Activated T-cell treated with anti-CD3 and anti-CD28 coated beads, Interleukin-2, amount 50 U/mL, for 4 hours (primary cell): ENCODE measurements around the gene DKK2. TPM values are rescaled to one million over a fixed set of nuclear protein-coding genes. Genes with fewer than 3 reads are reported as not detected.

Experiments used
- ATAC-seq, 2 donors: fragments of 200-7000 bp; cut with Tn5 transposase; one replicate each; pipeline ENCODE4 v1.10.0; 2021
- DNase-seq: peaks from one replicate; pipeline ENCODE4 v3.0.0-alpha.2; 2020
- H3K27me3 Mint-ChIP-seq: one replicate; pipeline ENCODE4 v1.8.0; 2021; ENCODE audit warnings: low read depth, mixed read lengths
- H3K36me3 Mint-ChIP-seq: one replicate; pipeline ENCODE4 v1.8.0; 2022; ENCODE audit warnings: mixed read lengths; ENCODE audit not compliant: insufficient read depth
- H3K4me1 Mint-ChIP-seq: one replicate; pipeline ENCODE4 v1.8.0; 2021; ENCODE audit warnings: low read depth, mixed read lengths
- H3K4me3 Mint-ChIP-seq: one replicate; pipeline ENCODE4 v1.8.0; 2021; ENCODE audit warnings: mild to moderate bottlenecking, moderate library complexity, mixed read lengths
- H3K9me3 Mint-ChIP-seq: one replicate; pipeline ENCODE4 v1.8.0; 2021; ENCODE audit warnings: mixed read lengths
- total RNA-seq, 3 donors: library from RNA; stranded (reverse); gene quantifications; one replicate each; pipeline ENCODE4 v1.2.1, GENCODE V29; 2021

The DKK2 gene
- total RNA-seq, 3 donors from 2014 or later = not detected

DNA sequence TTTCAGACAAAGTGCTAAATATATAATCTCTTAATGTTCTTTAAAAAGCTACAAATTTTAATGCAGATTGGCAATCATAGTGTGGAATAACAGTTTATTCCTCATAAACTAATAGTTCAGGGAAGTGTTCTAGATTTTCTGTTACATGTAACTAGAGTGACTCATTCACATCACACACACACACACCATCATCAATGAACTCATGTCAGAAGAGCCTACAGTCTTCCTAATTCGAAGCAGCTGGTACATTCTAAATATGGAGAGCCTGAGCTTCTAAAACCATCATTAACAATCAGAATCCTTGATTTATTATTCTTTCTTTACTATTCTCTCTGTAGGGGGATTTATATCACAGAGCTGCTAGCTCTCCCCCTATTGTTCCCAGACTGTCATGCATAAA, 49.6 kb downstream of the DKK2 start:
- H3K27me3 Mint-ChIP-seq = no peaks in the 10 kb centered on the region
- no peak overlapping the region for H3K4me3 Mint-ChIP-seq
- ATAC-seq (no peak), DNase-seq (no peak)
- H3K9me3 Mint-ChIP-seq = no peaks in the 10 kb centered on the region
- H3K36me3 Mint-ChIP-seq = no peaks in the 10 kb centered on the region
- H3K4me1 Mint-ChIP-seq = no peaks in the 10 kb centered on the region

DNA sequence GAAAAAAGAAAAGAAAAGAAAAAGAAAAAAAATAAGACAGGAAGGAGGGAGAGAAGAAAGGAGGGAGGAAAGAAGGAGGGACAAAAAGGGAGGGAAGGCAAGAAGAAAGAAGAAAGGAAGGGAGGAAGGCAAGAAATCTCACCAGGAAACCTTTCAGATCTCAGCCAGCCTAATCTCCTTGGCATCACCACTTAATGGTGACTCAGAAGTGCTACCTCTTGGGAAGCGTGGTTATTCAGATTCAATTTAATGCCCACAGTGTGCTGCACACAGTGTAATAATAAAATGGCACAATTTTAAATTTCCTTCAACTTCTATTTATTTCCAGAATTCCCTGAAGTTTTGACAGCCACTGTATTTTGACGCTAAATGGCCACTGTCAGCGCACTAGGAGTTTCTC, 50.3 kb downstream of the DKK2 start:
- H3K9me3 Mint-ChIP-seq = no peaks in the 10 kb centered on the region
- ATAC-seq (no peak), DNase-seq (no peak)
- no peaks in the 10 kb centered on the region for H3K4me1 Mint-ChIP-seq
- H3K36me3 Mint-ChIP-seq = no peaks in the 10 kb centered on the region
- no peak overlapping the region for H3K4me3 Mint-ChIP-seq
- peaks cover 2% of the 10 kb centered on the region for H3K27me3 Mint-ChIP-seq

DNA sequence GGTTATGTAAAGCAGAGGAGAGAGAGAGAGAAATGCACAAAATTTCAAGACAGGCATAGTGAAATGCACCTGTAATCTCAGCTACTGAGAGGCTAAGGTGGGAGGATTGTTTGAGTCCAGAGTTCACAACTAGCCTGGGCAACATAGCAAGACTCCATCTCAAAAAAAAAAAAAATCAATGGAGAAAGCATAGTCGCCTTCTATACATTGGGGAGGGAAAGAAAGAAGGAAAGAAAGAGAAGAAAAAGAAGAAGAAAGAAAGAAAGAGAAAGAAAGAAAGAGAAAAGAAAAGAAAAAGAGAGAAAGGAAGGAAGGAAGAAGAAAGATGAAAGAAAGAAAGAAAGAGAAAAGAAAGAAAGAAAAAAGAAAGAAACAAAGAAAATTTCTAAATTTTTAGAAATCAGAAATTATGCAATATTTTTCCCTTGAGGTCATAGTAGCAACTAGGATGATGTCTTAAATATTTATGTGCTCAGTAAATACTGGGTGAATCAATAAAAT, 53.4 kb downstream of the DKK2 start:
- DNase-seq (no peak), ATAC-seq (no peak)
- Mint-ChIP-seq H3K4me1 (no peaks in the 10 kb centered on the region), H3K36me3 (no peaks in the 10 kb centered on the region), H3K9me3 (no peaks in the 10 kb centered on the region), H3K27me3 (peaks cover 2% of the 10 kb centered on the region), H3K4me3 (no peak overlapping the region)

DNA sequence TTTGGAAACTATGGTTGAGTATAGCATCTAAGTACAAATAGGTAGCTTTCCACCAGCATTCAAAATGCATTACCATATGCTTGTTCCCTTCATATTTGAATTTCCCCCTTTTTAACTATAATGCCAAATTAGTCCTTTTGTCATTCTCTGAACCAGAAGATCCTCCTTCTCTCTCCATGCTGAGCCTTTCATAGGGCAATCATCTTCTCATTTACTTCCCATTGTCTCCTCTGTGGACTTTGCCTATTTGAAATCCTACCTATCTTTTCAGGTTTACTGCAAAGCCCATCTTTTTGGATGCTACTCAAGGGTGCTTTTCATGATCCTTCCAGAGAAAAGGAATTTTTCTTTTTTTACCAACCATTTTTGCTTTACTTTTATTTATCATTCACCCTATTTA, 54.7 kb downstream of the DKK2 start:
- ATAC-seq = no peak
- no peak for DNase-seq
- Mint-ChIP-seq H3K27me3 (peaks cover 2% of the 10 kb centered on the region), H3K4me3 (no peak overlapping the region), H3K4me1 (no peaks in the 10 kb centered on the region), H3K36me3 (no peaks in the 10 kb centered on the region), H3K9me3 (peaks cover 4% of the 10 kb centered on the region)

DNA sequence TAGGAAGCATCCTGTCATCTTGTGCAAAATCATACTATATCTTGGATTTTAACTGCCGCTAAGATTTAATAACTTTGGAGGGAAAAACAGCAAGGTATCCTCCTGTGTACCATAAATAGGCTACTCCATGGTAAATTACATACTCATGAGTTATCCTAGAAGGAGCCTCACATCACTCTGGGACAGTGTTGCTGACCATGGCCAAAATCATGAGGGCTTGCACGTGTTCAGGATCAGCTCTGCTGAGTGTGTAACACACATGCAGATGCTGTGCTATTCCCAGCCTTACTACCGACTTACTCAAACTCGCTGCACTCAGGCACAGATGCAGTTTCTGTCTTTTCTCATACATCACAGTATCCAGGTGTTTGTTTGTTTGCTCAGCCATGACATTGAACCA, 56.6 kb downstream of the DKK2 start:
- no peaks in the 10 kb centered on the region for H3K4me1 Mint-ChIP-seq

DNA sequence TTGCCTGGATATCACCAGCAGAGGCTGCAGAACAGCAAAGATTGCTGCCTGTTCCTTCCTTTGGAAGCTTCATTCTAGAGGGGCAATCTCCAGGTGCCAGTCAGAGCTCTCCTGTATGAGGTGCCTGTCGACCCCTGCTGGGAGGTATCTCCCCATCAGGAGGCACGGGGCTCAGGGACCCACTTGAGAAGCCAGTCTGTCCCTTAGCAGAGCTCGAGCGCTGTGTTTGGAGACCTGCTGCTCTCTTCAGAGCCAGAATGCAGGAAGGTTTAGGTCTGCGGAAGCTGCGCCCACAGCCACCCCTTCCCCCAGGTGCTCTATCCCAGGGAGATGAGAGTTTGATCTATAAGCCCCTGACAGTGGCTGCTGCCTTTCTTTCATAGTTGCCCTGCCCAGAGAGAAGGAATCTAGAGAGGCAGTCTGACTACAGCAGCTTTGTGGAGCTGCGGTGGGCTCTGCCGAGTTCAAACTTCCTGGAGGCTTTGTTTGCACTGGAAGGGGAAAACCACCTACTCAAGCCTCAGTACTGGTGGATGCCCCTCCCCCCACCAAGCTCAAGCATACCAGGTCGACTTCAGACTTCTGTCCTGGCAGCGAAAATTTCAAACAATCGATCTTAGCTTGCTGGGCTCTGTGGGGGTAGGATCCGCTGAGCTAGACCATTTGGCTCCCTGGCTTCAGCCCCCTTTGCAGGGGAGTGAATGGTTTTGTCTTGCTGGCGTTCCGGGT, 57.9 kb downstream of the DKK2 start:
- peaks cover 10% of the 10 kb centered on the region for H3K9me3 Mint-ChIP-seq
- no peak overlapping the region for H3K4me3 Mint-ChIP-seq
- DNase-seq = no peak
- no peaks in the 10 kb centered on the region for H3K4me1 Mint-ChIP-seq
- no peak for ATAC-seq
- no peaks in the 10 kb centered on the region for H3K36me3 Mint-ChIP-seq
- peaks cover 2% of the 10 kb centered on the region for H3K27me3 Mint-ChIP-seq

More for the DNA sequence above, 56.6 kb downstream of the DKK2 start:
- Mint-ChIP-seq H3K9me3 (peaks cover 5% of the 10 kb centered on the region), H3K36me3 (no peaks in the 10 kb centered on the region), H3K27me3 (peaks cover 2% of the 10 kb centered on the region), H3K4me3 (no peak overlapping the region)
- no peak for ATAC-seq
- DNase-seq = no peak

DNA sequence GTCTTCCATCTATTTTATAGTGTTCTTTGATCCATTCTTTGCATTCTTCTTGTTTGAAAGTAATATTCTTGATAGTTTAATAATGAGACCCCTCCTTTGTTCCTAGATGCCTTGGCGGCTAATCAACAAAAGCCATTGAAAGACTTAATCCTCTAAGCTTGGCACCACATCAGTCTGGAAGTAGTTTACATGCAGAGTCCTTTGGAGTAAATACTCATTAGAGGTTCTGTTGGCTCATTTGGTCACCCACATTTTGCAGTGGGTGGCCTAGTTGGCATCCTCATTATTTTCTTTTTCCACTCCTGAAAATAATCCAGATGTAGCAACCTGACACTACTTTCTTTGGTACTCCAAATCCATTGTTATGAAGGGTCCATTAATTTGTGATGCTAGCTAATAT, 64.5 kb downstream of the DKK2 start:
- ATAC-seq = no peak
- H3K36me3 Mint-ChIP-seq = no peaks in the 10 kb centered on the region
- H3K9me3 Mint-ChIP-seq = peaks cover 6% of the 10 kb centered on the region
- no peaks in the 10 kb centered on the region for H3K4me1 Mint-ChIP-seq
- no peaks in the 10 kb centered on the region for H3K27me3 Mint-ChIP-seq
- no peak overlapping the region for H3K4me3 Mint-ChIP-seq
- DNase-seq = no peak

DNA sequence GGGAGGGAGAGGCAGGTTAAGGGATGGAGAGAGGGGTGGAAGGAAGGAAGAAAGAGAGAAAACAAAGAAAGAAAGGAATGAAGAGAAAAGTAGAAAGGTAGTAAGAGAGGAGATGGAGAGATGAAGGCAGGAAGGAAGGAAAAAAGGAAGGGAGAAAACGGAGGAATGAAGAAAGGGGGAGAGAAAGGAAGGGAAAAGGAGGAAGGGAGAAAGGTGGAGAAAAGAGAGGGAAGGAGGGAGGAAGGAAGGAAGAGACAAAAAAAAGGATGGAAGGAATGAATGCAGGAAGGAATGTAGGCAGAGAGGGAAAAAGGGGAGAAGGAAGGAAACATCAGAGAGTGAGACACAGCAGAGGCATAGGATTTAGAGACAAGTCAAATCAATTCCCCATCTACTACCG, 68.2 kb downstream of the DKK2 start:
- no peaks in the 10 kb centered on the region for H3K27me3 Mint-ChIP-seq
- DNase-seq (no peak), ATAC-seq (no peak)
- no peaks in the 10 kb centered on the region for H3K9me3 Mint-ChIP-seq
- H3K4me1 Mint-ChIP-seq = no peaks in the 10 kb centered on the region
- no peaks in the 10 kb centered on the region for H3K36me3 Mint-ChIP-seq
- no peak overlapping the region for H3K4me3 Mint-ChIP-seq

DNA sequence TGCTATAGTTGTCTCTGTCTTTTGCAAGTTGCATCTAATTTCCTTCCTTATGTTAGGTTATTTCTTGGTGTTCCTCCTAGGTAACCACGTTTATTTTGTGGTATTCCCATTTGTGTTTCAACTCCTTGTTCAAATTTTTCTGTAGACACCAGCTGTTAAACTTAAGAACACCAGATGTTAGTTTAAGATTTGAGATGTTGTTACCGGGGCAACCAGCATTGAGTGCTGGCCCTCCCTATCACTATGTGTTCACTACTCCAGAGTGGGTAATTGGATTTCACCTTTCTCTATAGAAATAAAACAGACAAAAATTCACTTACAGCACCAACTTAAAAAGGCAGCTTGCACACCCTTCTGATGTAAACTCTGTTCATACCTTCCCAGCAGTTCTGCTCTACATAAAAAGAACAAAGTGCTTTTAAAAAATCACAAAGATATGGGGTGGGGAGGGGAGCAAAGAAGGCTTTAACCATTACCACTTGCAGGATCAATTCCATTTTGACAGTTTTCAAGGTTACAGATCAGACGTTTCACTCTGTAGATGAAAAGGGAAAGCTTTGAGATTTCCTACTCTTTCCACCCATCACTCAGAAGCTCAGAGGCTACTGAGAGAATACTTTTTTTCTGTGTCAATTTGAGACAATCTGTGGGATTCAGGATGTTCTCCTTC, 82.9 kb downstream of the DKK2 start:
- no peak overlapping the region for H3K4me3 Mint-ChIP-seq
- no peaks in the 10 kb centered on the region for H3K36me3 Mint-ChIP-seq
- H3K9me3 Mint-ChIP-seq = peaks cover 7% of the 10 kb centered on the region
- DNase-seq (no peak), ATAC-seq (no peak)
- no peaks in the 10 kb centered on the region for H3K27me3 Mint-ChIP-seq
- H3K4me1 Mint-ChIP-seq = no peaks in the 10 kb centered on the region

DNA sequence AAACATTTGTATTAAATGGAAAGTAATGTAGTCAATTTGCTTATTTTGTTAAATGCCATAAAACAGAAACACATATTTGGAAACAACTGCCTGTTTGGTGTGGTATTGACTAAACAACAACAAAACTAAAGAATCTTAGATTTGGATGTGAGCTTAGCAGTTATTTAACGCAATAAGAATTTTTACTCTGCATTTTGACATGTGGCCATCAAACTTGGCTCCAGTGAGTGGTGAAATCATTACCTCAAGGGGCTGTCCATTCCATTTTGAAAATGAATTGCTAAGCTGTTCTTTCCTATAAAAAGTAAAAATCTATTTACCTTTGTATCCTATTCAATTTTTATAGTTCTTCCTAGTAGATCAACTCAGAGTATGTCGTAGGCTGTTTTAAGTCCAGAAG, 84.2 kb downstream of the DKK2 start:
- peaks cover 7% of the 10 kb centered on the region for H3K9me3 Mint-ChIP-seq
- no peaks in the 10 kb centered on the region for H3K36me3 Mint-ChIP-seq
- no peak for DNase-seq
- no peaks in the 10 kb centered on the region for H3K4me1 Mint-ChIP-seq
- H3K4me3 Mint-ChIP-seq = no peak overlapping the region
- no peak for ATAC-seq
- H3K27me3 Mint-ChIP-seq = no peaks in the 10 kb centered on the region

DNA sequence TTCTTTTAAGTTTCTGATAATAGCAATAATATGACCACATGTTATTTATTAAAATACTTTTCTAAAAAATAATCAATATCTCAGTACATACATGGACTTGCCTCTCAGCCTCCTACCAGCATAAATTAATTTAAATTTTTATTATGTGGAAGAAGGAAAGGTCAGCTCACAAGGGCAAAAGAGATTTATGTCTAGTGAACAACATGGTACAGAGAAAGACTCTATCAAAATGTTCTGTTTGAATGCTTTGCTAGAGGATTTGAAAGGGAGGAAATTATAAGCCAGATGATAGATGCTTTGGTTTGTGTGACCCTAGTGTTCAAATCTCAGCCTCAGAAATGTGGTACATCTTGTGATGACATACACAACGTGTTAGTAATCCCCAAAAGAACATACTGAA, 94.3 kb downstream of the DKK2 start:
- Mint-ChIP-seq H3K9me3 (no peaks in the 10 kb centered on the region), H3K36me3 (no peaks in the 10 kb centered on the region)

DNA sequence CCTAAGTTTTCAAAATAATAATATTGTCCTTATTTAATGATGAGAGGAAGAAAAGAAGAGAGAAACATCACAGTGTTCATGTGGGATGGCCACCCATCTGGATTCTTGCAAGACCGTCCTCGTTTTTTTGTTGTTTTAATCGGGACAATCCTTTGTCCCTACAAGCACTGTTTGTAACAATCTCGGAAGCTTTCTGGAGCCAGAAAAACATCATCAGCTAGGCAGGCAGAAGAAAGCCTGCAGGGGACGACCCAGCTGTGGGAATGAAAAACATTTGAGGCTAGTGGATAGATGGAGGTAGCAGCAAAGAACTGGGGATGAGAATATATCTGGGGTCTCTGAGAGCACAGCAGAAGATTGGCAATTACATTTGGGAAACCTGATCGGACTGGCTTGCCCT, 105.6 kb downstream of the DKK2 start:
- no peaks in the 10 kb centered on the region for H3K4me1 Mint-ChIP-seq
- no peaks in the 10 kb centered on the region for H3K27me3 Mint-ChIP-seq
- no peak overlapping the region for H3K4me3 Mint-ChIP-seq
- ATAC-seq (no peak), DNase-seq (no peak)
- no peaks in the 10 kb centered on the region for H3K36me3 Mint-ChIP-seq
- H3K9me3 Mint-ChIP-seq = no peaks in the 10 kb centered on the region

More for the DNA sequence above, 94.3 kb downstream of the DKK2 start:
- Mint-ChIP-seq H3K4me3 (no peak overlapping the region), H3K27me3 (no peaks in the 10 kb centered on the region), H3K4me1 (no peaks in the 10 kb centered on the region)
- DNase-seq (no peak), ATAC-seq (no peak)

DNA sequence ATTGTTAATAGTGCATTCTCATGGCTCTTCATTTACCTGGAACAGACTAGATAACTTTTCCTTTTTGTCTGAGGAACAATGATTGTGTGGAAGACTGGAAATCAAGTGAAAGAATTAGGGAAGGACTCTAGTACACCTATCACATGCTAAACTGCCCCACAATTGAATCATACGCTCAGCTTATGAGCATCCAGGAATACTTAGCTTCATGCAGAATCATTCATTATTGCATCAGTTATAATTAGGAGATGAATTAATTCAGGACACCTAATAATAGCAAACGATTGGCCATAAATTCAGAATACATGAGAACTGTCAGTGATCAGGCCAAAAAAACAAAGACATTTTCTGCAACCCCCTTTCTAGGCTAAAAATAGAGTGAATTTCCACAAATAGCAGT, 106.9 kb downstream of the DKK2 start:
- DNase-seq (no peak), ATAC-seq (no peak)
- Mint-ChIP-seq H3K4me3 (no peak overlapping the region), H3K27me3 (no peaks in the 10 kb centered on the region), H3K9me3 (no peaks in the 10 kb centered on the region), H3K36me3 (no peaks in the 10 kb centered on the region), H3K4me1 (no peaks in the 10 kb centered on the region)

DNA sequence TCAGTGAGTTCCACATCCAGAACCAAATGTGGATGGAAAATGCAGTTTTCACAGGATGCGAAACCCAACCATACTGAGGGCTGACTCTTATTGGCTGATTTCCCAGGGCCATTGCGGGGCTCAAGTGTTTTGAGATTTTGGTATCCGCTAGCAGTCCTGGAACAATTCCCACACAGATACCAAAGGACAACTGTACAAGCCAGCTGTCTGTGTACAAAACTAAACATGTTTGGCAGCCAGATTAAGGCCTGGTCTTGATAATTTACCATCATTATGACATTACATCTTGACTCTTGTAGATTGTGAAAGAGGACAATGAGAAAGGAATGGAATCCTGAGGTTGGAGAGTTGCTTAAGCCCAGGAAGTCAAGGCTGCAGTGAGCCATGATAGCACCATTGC, 121.9 kb downstream of the DKK2 start:
- DNase-seq = no peak
- no peaks in the 10 kb centered on the region for H3K36me3 Mint-ChIP-seq
- H3K4me3 Mint-ChIP-seq = no peak overlapping the region
- no peaks in the 10 kb centered on the region for H3K4me1 Mint-ChIP-seq
- no peaks in the 10 kb centered on the region for H3K27me3 Mint-ChIP-seq
- no peak for ATAC-seq
- no peaks in the 10 kb centered on the region for H3K9me3 Mint-ChIP-seq

DNA sequence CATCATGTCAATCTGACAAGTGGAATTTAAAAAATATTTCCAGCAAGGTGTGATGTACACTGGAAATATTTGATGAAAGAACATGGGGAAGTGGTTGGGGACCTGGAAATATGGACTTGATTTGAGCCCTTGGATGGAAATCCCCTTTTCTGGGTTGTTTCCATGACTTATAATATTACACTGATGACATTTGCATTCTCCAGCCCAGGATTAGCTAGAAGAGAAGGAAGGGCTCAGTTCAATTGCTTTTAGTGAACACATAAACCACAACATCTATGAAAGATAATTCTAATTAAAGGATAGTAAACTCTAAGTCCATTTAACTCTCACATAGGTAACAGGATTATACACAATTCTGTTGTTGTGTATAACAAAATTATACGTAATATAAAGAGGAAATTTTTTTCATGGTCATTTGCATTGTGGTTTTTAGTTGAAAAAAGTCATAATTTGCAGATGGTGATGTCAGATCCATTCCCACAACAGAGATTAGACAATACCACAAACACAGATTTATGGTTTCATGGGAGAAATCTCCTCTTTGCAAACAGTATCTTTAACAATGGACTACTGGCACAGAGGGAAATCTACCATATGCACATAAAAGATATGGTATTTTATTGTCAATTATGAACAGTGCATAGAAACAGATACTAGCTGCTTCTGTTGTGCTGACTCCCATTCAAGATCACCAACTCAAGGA, 126.5 kb downstream of the DKK2 start:
- no peak for ATAC-seq
- Mint-ChIP-seq H3K27me3 (no peaks in the 10 kb centered on the region), H3K9me3 (peaks cover 3% of the 10 kb centered on the region), H3K36me3 (no peaks in the 10 kb centered on the region), H3K4me3 (no peak overlapping the region), H3K4me1 (no peaks in the 10 kb centered on the region)
- no peak for DNase-seq
